Stomach (tissue), 4 donors: Measurements from ENCODE around the gene BEST1.

Experiments used
- CTCF ChIP-seq, 7 experiments: fragments of 450-650 bp in 4 of 7; fragments of 200-600 bp in 3 of 7; sonication (generic) in 3 of 7; IDR thresholded peaks; one replicate each; pipeline ENCODE4 v1.5.1; 2016 to 2019; ENCODE audit warnings: antibody characterized with exemption in 7 of 7, control low read depth in 2 of 7, mild to moderate bottlenecking in 1 of 7
- POLR2A ChIP-seq, 4 donors: fragments of 450-650 bp; IDR thresholded peaks; one replicate each; pipeline ENCODE4 v1.6.1; 2016; ENCODE audit warnings: antibody characterized with exemption in 4 of 4, control low read depth in 2 of 4, mild to moderate bottlenecking in 1 of 4, moderate library complexity in 1 of 4
- POLR2AphosphoS5 ChIP-seq, 3 donors: sonication (generic); formaldehyde crosslinking; IDR thresholded peaks; one replicate each; pipeline ENCODE4 v1.6.1; 2016; ENCODE audit warnings: antibody characterized with exemption in 3 of 3

DNA sequence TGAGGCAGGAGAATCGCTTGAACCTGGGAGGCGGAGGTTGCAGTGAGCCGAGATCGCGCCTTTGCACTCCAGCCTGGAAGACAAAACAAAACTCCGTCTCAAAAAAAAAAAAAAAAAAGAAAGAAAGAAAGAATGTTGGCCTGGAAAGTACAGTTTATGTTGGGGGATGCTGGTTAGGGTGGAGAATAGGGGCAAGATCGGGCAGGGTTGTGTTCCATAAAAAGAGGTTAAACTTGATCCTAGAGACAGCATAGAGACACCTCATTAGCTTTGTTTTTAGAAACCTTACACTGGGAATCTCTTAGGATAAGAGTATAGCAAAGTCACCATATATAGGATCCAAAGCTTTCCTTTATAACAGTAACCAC is 19.2 kb downstream of the BEST1 start:
- TF ChIP-seq CTCF (IDR thresholded peaks at IDR 0.05): no peak
- no peak for TF ChIP-seq POLR2AphosphoS5 (IDR thresholded peaks at IDR 0.05)
- TF ChIP-seq POLR2A (IDR thresholded peaks at IDR 0.05): no peak
